OCI-LY7 (cell line): ENCODE data around the gene TMCO1. TPM values are rescaled to one million over a fixed set of nuclear protein-coding genes. Genes with fewer than 3 reads are reported as not detected.
"Not testable (repeated sequence)": the region's sequence is repeated elsewhere in the genome, so short reads cannot be mapped to it uniquely, and the experiment has no call there.

Source experiments
- BruUV-seq: library from RNA; stranded (reverse); fragments of 400-500 nt; replicated peaks from 2 replicates; lab custom pipeline; 2021; lab: Mats Ljungman, UMichigan
- CTCF ChIA-PET: fragments of 300-600 bp; sonication (Branson Sonifier 250); formaldehyde crosslinking; loops from one replicate; lab custom pipeline; 2022; ENCODE audit warnings: antibody characterized with exemption; ENCODE audit not compliant: unreplicated experiment; lab: Charles Lee
- POLR2A ChIA-PET: fragments of 300-600 bp; sonication (Branson Sonifier 250); formaldehyde crosslinking; loops from one replicate; lab custom pipeline; 2022; ENCODE audit warnings: antibody characterized with exemption; lab: Charles Lee
- DNase-seq: peaks from one replicate; pipeline ENCODE4 v3.0.0-alpha.2; 2015; ENCODE audit warnings: low spot score
- H2AFZ ChIP-seq: fragments of 200-600 bp; sonication (generic), shearing (Covaris generic); 2 replicates; pipeline ENCODE4 v1.6.1; 2014; ENCODE audit warnings: mild to moderate bottlenecking, antibody characterized with exemption, low read length, moderate library complexity
- H3K27ac ChIP-seq: fragments of 200-600 bp; sonication (generic); 2 replicates; pipeline ENCODE4 v1.5.1; 2014; ENCODE audit warnings: mixed run types, low read depth, mild to moderate bottlenecking, moderate library complexity, low read length, inconsistent platforms; ENCODE audit not compliant: poor library complexity, severe bottlenecking
- H3K36me3 ChIP-seq: fragments of 200-600 bp; sonication (generic); 2 replicates; pipeline ENCODE4 v1.6.1; 2014; ENCODE audit warnings: mild to moderate bottlenecking, antibody characterized with exemption, low read length, moderate library complexity, mixed read lengths; ENCODE audit not compliant: insufficient read depth
- H3K4me1 ChIP-seq: fragments of 200-600 bp; sonication (generic); 2 replicates; pipeline ENCODE4 v1.5.1; 2014; ENCODE audit warnings: mild to moderate bottlenecking, low read length; ENCODE audit not compliant: insufficient read depth, poor library complexity, severe bottlenecking
- H3K4me2 ChIP-seq: fragments of 200-600 bp; sonication (generic); 2 replicates; pipeline ENCODE4 v1.6.1; 2014; ENCODE audit warnings: mild to moderate bottlenecking, low read length
- H3K4me3 ChIP-seq: fragments of 200-600 bp; sonication (generic); 2 replicates; pipeline ENCODE4 v1.5.1; 2014; ENCODE audit warnings: mild to moderate bottlenecking, low read depth, low read length; ENCODE audit not compliant: poor library complexity, severe bottlenecking
- H3K79me2 ChIP-seq: fragments of 200-600 bp; sonication (generic); 2 replicates; pipeline ENCODE4 v1.6.1; 2016; ENCODE audit warnings: low read depth, mild to moderate bottlenecking, low read length, moderate library complexity, mixed read lengths; ENCODE audit not compliant: insufficient read depth
- H3K9me2 ChIP-seq: fragments of 200-600 bp; sonication (generic); 2 replicates; pipeline ENCODE4 v1.6.1; 2016; ENCODE audit warnings: mild to moderate bottlenecking, low read length, mixed read lengths; ENCODE audit not compliant: insufficient read depth
- H3K9me3 ChIP-seq: fragments of 200-600 bp; sonication (generic); 2 replicates; pipeline ENCODE4 v1.6.1; 2014; ENCODE audit warnings: mild to moderate bottlenecking, mixed run types, low read length, mixed read lengths
- H4K20me1 ChIP-seq: fragments of 200-600 bp; sonication (generic); 2 replicates; pipeline ENCODE4 v1.6.1; 2014; ENCODE audit warnings: mild to moderate bottlenecking, antibody characterized with exemption, low read length, moderate library complexity, mixed read lengths; ENCODE audit not compliant: insufficient read depth
- EZH2phosphoT487 ChIP-seq: fragments of 200-600 bp; sonication (generic); IDR thresholded peaks from 2 replicates; pipeline ENCODE4 v1.6.1; 2018; ENCODE audit warnings: low read depth, borderline replicate concordance, mild to moderate bottlenecking, mixed run types, antibody characterized with exemption, low read length, moderate library complexity, mixed read lengths
- intact Hi-C: fragments of 100-400 bp; cut with micrococcal nuclease; formaldehyde crosslinking; loops from one replicate; pipeline ENCODE4 v1.10.0; 2022; ENCODE audit not compliant: unreplicated experiment
- total RNA-seq, 2 experiments: library from RNA; depleted of rRNA in 1 of 2; stranded (reverse); fragments of >200 nt in 1 of 2; shearing (Covaris generic) in 1 of 2; gene quantifications; 2 replicates each; pipeline ENCODE4 v1.2.3, GENCODE V29; 2014 to 2022
- TF ChIP-seq, protein P1 (sequence below): fragments of 200-600 bp; sonication (generic); conservative IDR thresholded peaks from 2 replicates; pipeline ENCODE4 v1.5.1; 2014; ENCODE audit warnings: mild to moderate bottlenecking, antibody characterized with exemption, low read length, moderate library complexity, mixed read lengths

The TMCO1 gene
- total RNA-seq, 2 experiments from 2014 or later, result 22.9 to 44.5 TPM

DNA sequence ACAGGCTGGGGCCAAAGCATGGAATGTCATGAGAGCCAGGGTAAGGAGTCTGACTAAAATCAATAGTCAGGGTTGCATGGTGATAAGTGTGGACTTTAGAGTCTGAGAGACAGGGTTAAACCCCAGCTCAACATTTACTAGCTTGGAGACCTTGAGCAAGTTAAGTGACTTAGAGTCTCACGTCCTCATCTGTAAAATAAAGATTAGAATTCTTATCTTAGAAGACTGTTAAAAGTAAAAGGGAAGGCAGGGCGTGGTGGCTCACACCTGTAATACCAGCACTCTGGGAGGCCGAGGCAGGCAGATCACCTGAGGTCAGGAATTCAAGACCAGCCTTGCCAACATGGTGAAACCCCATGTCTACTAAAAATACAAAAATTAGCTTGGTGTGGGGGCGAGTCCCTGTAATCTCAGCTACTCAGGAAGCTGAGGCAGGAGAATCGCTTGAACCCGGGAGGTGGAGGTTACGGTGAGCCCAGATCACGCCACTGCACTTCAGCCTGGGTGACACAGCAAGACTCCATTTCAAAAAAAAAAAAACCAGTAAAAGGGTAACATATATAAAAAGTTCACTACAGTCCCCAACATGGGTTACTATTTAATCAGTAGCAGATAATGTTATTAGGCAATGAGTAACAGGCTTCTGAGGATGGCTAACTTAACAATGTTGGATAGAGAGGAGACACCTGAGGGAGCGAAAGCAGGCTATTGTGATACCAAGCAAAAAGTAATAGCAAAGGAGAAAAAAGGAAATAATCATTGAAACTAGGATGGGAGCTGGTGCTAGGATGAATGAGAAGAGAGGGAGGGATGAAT is 20.8 kb downstream of the TMCO1 start:
- intact Hi-C loops, result no loop called here
- POLR2A ChIA-PET, result interaction anchor here (0.6 to 1.2 kb wide), 5 partner anchors 9 to 127 kb away, joined by 3 to 5 read pairs (median 3); no protein-coding TSS in a partner anchor
- TF ChIP-seq, protein P1, sequence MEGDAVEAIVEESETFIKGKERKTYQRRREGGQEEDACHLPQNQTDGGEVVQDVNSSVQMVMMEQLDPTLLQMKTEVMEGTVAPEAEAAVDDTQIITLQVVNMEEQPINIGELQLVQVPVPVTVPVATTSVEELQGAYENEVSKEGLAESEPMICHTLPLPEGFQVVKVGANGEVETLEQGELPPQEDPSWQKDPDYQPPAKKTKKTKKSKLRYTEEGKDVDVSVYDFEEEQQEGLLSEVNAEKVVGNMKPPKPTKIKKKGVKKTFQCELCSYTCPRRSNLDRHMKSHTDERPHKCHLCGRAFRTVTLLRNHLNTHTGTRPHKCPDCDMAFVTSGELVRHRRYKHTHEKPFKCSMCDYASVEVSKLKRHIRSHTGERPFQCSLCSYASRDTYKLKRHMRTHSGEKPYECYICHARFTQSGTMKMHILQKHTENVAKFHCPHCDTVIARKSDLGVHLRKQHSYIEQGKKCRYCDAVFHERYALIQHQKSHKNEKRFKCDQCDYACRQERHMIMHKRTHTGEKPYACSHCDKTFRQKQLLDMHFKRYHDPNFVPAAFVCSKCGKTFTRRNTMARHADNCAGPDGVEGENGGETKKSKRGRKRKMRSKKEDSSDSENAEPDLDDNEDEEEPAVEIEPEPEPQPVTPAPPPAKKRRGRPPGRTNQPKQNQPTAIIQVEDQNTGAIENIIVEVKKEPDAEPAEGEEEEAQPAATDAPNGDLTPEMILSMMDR, result no peak
- no peak for TF ChIP-seq EZH2phosphoT487

DNA sequence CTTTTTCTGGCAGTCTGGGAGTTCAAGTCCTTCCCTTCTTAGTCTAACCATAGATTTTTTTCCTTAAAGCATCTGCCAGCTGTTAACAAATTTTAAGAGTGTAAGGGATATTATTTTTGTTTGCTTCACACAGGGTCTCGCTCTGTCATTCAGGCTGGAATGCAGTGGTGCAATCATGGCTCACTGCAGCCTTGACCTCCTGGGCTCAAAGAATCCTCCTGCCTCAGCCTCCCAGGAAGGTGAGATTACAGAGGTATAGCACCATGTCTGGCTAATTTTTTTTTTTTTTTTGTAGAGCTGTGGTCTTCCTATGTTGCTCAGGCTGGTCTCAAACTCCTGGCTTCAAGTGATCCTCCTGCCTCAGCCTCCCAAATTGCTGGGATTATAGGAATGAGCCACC is 23.8 kb downstream of the TMCO1 start:
- CTCF ChIA-PET, result not testable (repeated sequence)

More for the DNA sequence above, 20.8 kb downstream of the TMCO1 start:
- no peaks in the 10 kb centered on the region for H3K9me2 ChIP-seq
- H2AFZ ChIP-seq, result no peak overlapping the region
- H3K9me3 ChIP-seq, result no peaks in the 10 kb centered on the region
- no peak overlapping the region for H3K4me3 ChIP-seq
- H4K20me1 ChIP-seq, result no peaks in the 10 kb centered on the region
- H3K4me2 ChIP-seq, result no peak overlapping the region
- no peak for DNase-seq
- CTCF ChIA-PET, result no interaction called here
- no TSS peak for BruUV-seq
- no peaks in the 10 kb centered on the region for H3K79me2 ChIP-seq
- no peaks in the 10 kb centered on the region for H3K4me1 ChIP-seq
- H3K27ac ChIP-seq, result no peak overlapping the region
- H3K36me3 ChIP-seq, result peaks cover 52% of the 10 kb centered on the region

DNA sequence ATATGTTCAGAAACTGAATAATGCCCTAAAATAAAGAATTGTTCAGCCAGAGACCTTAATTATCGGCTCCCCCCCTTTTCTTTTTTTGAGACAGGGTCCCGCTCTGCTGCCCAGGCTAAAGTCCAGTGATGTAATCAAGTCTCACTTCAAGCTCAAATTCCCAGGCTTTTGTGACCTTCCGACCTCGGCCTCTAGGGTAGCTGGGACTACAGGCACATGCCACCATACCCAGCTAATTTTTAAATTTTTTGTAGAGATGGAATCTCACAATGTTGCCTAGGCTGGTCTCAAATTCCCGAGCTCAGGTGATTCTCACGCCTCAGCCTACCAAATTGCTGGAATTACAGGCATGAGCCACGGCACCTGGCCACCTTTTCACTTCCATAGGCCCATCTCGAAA is 26.5 kb downstream of the TMCO1 start:
- no peak for DNase-seq
- ChIA-PET POLR2A (no interaction called here), CTCF (interaction anchor here (0.7 kb wide), 1 partner anchor 159 kb away, joined by 3 read pairs; no protein-coding TSS in a partner anchor)
- Histone ChIP-seq H3K9me2 (no peaks in the 10 kb centered on the region), H2AFZ (no peak overlapping the region), H3K36me3 (peaks cover 72% of the 10 kb centered on the region), H3K79me2 (no peaks in the 10 kb centered on the region), H3K4me2 (no peak overlapping the region), H3K4me1 (peaks cover 16% of the 10 kb centered on the region), H4K20me1 (peaks cover 12% of the 10 kb centered on the region; the same call in 1 of the 2 replicates), H3K27ac (no peak overlapping the region), H3K9me3 (no peaks in the 10 kb centered on the region), H3K4me3 (no peak overlapping the region)
- intact Hi-C loops, result no loop called here
- TSS peak; percentile 21 for BruUV-seq
- no peak for TF ChIP-seq EZH2phosphoT487
- TF ChIP-seq, protein P1, result no peak

More for the DNA sequence above, 23.8 kb downstream of the TMCO1 start:
- H3K4me1 ChIP-seq, H3K9me2 ChIP-seq, H2AFZ ChIP-seq, H3K79me2 ChIP-seq, BruUV-seq, H3K27ac ChIP-seq, H3K9me3 ChIP-seq, H3K4me2 ChIP-seq, intact Hi-C loops, H3K4me3 ChIP-seq, DNase-seq, H4K20me1 ChIP-seq: not testable (repeated sequence)
- POLR2A ChIA-PET, result interaction anchor here (0.6 to 2.2 kb wide), 4 partner anchors 16 to 153 kb away, joined by 3 to 6 read pairs (median 4); no protein-coding TSS in a partner anchor
- H3K36me3 ChIP-seq, result peaks cover 62% of the 10 kb centered on the region
